Endometrium (tissue), 2 donors: ENCODE results near the gene NSUN5.
"Not testable (repeated sequence)": the region's sequence is repeated elsewhere in the genome, so short reads cannot be mapped to it uniquely, and the experiment has no call there.

Experiments used
- FAIRE-seq: peaks from 2 replicates; lab custom pipeline; 2012; peaks lifted over from hg19 to GRCh38; lab: Jason Lieb, UNC
- donor health status: control.
- donor health status: control.

Gene NSUN5

DNA sequence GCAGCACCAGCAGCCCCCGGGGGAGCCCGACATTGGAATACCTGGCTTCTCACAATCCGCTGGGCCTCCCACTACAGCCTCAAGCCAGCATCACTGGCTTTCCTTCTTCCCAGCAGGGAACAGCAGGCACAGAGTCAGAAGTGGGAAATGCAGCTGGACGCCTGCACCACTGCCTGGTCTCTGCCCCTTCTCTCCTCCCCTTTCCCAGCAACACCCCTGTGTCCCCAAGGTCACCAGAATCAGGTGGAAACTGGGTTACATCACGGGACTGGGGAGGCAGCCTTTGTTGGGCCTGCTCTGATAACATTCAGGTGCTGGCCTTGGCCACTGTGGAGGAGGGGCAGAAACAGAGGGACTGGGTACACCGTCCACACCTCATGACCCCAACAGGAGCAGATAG lies 16.8 kb upstream of the NSUN5 start:
- not testable (repeated sequence) for FAIRE-seq

DNA sequence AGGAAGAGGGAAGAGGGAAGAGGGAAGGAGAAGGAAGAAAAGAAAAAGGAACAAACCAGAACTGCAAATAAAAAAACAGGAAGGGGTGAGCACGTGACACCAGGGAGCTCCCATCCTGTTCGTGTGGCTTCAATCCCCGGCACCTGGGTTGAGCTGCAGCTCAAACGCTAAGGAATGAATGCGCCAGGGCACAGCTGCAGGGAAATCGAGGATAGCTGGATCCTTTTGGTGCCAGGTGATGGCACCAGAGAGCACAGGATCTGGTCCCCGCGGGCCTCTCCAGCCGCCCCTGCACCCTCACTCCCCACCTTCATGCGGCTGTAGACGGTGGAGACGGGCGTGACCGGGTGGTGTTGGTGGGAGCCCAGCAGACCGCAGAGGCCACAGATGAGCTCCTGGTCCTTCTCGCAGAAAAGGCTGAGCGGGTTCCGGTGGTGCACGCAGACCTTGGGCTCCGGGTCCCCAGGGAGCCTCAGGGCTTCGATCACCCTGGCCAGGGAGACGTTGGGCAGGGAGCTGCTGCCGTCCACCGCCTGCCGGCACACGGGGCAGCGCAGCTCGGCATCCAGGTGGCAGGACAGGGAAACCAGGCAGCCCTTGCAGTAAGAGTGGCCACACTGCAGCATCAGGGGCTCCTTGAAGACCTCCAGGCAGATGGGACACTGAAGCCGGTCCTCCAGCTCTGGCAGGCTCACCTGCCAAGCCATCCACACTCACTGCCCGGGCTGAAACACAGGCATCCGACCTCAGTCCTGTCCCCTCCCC lies 15.6 kb upstream of the NSUN5 start:
- not testable (repeated sequence) for FAIRE-seq

DNA sequence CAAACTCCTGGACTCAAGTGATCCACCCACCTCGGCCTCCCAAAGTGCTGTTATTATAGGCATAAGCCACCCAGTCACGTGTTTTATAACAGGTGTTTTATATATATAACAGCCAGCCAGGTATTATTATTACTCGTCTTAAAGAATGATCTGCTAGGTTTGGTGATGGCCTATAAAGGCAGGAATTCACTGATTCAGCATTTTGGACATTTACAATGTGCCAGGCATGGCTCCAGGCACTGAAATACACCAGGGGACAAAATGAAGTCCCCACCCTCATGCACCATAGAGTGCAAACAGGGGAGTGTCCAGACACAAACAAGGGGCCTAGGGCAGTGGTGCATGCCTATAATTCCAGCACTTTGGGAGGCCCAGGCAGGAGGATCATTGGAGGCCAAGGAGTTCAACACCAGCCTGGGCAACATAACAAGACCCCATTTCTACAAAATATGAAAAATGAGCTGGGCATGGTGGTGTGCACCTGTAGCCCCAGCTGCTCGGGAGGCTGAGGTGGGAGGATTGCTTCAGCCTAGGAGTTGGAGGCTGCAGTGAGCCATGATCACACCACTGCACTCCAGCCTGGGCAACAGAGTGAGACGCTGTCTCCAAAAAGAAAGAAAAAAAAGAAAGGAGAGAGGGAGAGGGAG lies 14.9 kb upstream of the NSUN5 start:
- not testable (repeated sequence) for FAIRE-seq

DNA sequence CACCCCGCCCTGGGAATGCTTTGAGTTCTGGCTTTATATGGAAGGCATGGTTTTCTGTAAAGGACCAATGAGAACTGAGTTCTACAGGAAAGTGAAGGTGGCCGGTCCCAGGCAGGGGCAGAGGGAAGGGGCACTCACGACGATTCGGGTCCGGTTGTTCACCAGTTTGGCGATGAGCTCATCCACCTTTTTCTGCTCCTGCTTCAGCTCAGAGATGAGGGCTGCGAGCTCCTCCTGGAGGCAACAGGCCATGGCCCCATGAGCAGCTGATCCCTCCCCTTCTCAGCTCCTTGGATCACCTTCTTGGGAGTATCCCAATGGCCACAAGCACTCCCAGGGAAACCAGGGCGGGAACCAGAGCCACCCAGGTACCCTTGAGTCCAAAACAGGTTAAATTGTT lies 11.4 kb upstream of the NSUN5 start:
- FAIRE-seq, result not testable (repeated sequence)

DNA sequence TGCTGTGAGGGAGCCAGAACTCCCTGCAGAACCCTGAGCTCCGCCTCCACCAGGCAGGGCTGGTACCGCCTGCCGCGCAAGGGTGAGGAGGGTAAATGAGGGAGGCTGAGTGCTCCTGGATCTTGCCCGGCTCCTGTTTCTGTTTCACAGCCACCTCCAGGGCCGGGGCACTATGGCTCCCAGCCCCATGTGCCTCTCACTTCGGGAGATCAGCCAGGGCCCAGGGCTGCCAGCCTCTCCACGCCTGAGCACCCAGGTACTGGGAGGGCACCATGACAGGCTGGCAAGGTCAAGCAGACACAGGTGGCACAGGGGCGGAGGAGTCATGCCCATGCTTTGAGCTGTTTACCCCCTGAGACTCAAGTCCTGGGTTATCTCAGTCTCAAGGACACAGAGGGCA lies 10.9 kb upstream of the NSUN5 start:
- FAIRE-seq, result not testable (repeated sequence)

DNA sequence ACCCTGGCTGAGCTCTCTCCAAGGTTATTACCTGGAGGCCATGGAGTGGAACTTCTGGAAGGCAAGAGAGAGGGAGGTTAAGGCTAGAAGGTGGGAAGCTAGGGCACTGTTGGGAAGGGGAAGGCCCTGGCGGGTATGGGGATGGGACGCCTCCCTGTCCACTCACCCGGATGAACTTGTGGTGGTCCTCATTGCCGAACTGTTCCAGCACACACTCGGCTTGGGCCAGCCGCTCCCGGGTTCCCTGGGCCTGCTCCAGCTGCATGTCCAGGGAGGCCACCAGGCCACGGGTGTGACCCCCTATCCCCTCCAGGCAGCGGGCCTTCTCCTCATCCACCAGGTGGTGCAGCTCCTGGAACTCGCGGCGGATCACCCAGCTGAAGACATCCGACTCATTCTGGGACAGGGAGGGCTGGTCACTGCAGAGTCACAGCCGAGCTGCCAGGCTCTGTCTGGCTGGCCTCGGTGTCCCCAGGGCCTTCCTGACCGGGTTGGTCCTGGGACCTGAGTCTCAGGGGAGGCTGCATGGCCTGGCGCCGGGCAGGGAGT lies 10.1 kb upstream of the NSUN5 start:
- FAIRE-seq, result not testable (repeated sequence)

DNA sequence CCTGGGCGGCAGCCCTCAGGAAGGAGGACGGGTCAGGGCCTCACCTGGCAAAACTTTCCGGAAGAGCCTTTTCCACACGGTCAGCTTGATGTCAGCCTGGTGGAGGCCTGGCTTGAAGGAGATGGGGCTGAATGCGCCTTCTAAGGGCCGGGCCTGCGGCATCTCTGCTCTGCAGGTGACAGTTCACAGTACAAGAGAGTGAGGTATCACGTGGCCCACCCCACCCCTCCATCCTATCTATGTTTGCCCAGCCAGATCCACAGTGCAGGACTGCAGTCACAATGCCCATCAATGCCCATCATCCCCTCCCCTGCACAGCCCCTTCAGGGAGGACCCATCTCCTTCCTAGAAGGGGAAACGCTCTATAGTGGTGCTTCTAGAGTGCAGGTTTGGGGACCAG lies 7.9 kb upstream of the NSUN5 start:
- no peak for FAIRE-seq

DNA sequence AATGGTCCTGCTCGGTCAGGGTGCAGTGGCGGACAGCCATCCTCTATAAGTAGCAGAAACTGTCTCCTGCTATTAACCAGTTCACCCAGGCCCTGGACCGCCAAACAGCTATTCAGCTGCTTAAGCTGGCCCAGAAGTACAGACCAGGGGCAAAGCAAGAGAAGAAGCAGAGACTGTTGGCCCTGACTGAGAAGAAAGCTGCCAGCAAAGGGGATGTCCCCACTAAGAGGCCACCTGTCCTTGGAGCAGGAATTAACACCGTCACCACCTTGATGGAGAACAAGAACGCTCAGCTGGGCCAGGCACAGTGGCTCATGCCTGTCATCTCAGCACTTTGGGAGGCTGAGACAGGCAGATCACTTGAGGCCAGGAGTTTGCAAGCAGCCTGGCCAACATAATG lies 5.6 kb upstream of the NSUN5 start:
- FAIRE-seq, result no peak

DNA sequence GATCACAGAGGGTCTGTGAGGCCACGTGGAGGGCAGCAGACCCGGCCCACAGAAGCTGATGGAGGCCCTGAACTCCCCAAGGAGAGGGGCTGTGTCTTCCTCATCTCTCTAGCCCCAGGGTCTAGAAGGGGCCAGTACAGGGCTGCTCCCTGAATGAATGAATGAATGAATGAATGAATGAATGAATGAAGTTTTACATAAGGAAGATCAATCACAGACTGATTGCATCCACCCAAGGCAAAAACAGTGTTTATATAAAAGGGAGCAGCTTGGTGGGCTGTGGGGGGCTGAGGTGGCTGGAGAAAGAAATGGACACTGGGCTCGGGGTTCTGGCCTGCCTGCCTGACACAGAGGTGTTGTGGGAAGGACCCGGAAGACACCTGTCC lies 4.9 kb upstream of the NSUN5 start:
- no peak for FAIRE-seq

DNA sequence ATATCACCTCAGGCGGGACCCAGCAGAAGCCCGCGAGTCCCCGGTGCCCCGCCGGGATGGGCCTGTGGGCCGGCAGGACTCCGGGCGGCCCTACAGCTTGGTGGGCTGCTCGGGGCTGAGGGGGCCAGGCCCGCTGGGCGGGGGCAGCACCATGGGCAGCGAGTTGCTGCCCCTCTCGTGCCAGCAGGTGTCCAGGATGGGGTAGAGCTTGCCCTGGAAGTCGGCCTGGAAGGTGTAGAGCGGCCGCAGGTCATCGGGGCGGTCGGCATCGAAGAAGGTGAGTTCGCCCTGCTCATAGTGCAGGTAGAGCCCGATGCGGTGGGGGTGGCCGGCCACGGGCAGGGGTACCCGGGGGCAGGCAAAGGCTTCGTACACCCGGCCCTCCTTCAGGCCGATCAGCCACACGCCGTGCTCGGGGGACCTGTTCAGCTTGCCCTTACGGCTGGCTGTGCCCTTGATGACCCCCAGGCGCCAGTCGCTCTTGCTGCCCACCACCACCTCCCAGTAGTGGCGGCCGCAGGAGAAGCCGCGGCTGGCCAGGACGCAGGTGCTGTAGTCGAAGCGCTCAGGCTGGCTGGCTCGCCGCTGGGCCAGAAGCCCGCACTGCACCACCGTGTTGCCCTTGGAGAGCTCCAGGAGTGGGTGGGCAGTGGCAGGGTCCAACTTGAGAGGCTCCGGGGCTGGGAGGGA lies 4.3 kb upstream of the NSUN5 start:
- FAIRE-seq, result no peak

DNA sequence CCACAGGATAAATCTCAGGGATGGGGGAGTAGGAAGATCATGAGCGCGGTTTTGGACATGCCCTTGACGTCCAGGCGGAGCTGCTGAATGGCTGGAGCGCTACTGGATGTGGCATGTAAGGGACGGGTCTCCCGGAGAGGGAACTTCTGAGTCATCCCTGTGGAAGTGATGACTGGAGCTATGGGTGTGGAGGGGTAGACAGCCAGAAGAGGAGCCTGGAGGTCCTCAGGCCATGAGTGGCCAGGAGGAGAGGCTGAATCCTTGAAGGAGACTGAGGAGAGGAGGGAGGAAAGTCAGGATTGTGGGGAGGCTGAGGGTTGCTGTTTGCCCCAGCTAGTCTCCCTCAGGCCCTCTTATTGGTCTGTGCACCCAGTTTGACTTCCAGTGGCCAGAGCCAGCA lies 2.8 kb upstream of the NSUN5 start:
- FAIRE-seq, result not testable (repeated sequence)

DNA sequence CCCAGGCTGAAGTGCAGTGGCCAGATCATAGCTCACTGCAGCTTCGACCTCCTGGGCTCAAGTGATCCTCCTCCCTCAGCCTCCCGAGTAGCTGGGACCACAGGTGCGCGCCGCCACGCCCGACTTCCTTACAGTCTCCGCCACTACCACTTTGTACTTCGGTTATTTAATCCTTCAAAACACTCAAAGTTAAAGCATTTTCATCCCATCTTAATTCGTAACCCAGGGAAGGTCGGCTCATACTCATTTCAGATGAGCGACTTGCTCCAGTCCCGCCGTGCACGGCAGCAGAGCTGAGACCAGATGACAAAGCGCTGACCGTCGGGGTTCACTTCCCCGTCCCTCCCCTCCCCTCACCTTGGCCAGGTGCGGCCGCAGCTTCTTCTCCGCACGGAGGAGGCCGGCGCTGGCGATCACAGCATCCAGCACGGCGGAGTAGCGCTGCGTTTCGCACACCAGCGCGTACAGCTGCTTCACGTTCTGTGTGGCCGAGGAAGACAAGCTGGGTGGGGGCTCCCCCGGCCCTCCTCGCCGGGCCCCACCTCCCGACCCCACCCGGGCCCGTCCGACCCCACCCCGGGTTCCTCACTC lies 457 bp downstream of the NSUN5 start:
- FAIRE-seq, result no peak

DNA sequence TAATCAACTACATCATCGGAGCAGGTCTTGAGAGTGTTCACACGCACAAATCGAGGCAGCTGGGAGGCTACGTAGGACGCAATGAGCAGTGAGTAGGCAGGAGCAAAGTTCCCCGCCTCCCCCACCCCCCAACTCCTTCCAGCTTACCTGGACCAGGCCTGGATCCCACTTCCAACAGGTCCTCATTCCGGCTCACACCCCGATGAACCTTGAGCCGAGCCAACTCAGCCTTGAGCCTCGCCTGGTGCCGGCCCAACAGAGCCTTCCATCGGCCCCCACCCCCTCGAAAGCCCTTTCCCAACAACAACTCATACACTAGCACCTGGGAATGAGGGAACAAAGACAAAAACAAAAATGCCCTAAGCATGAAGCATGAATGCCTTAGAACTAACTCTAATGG lies 1.2 kb downstream of the NSUN5 start:
- FAIRE-seq, result no peak

DNA sequence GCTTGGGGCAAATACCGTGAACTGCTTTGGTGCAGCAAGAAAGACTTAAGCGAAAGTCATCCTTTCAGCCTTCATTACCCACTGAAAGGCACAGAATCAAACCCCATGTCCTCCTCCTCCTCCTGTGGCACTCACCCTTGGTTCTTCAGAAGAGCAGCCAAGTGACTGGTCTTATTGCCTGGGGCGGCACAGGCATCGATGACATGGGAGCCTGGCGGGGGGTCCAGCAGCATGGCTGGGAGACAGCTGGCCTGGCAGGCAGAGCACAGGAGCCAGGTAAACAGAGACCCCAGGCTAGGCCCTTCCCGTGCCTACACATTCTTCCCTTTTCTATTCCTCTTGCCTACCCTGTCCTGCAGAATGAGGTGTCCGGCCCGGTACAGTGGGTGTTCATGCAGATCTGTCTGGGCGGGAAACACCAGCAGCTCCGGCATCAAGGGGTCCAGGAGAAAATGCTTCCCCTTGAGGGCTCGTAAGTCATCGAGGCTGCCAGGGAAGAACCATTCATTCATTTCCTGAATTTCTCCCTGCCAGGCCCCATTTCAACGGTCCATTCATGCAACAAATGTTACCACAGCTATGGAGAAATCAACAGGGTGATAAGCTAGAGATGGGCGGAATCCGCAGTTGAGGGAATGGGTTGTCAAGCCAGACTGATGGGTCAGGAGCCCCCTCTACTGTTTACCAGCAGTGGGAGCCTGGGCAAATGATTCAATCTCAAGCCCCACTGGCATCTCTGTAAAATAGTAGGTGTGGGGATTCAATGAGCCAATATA lies 3.8 kb downstream of the NSUN5 start:
- FAIRE-seq, result not testable (repeated sequence)

DNA sequence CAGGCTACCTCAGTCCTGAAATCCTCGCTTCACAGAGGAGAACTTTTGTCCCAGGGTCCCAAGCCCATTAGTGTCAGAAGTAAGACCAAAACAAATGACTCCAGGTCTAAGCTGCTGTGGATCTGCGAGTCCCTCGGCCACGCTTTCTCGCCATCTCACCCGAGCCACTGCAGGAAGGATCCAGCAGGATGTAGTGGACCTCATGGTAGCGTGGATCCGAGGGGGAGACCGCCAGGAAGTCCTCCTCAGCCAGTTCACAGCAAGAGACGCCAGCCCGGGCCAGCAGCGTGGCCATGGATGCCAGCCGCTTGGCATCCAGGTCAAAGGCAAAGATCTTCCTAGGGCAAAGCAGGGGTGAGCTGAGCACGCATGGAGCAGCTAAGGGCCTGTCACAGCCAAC lies 4.6 kb downstream of the NSUN5 start:
- no peak for FAIRE-seq

DNA sequence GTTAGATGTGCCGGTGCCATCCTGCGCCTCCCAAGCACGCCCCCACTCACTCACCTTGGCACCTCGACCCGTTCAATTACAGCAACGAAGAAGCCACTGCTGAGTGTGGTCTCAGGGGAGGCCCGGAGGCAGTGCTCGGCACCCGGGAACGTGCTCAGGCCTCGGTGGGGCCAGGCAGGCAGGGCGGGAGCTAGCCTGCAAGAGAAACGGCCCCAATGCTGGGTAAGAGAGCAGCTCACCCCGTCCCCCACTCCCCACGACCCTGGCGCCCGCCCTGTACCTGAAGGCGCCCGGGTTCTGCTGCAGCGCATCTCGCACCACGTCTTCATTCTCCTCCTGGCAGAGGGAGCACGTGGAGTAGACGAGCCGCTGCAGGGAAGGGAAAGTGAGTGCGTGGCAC lies 5.1 kb downstream of the NSUN5 start:
- FAIRE-seq, result no peak

DNA sequence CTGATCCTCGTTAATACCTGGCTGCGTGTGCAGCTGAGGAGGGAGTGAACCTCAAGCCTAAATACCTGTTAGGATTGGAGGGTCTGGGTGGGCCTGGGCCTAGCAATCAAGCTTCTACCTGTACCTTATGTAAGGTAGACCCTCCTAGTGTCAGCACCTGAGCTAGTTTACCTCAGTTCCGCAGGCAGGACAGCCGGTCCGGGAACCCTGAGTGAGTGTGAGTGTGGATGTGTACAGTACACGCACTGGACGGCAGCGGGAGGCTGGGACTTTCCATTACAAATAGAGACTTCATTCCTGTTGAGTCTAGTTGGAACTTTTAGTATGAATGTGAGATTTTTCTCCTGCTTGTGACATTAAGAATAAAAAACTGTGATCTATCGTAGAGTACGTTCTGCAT lies 5.8 kb downstream of the NSUN5 start:
- not testable (repeated sequence) for FAIRE-seq

DNA sequence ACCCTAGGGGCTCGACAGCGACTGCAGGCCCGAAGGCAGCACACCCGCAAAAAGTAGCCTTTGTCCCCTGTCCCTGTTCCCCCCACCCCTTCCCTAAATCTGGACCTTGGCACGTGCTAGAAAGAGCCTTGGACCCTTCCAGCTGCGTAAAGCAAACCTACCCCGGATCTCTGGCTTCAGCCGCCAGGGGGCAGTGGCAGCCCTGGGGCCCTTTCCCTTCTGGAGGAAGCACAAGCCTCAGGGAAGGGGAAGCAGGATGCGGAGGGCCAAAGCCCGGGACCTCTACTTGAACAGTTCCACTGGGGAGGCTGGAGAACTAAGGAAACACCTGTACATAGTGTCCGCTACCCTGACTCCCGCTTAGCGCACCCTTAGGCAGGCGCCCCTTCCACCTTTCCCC lies 7.5 kb downstream of the NSUN5 start:
- FAIRE-seq, result not testable (repeated sequence)

DNA sequence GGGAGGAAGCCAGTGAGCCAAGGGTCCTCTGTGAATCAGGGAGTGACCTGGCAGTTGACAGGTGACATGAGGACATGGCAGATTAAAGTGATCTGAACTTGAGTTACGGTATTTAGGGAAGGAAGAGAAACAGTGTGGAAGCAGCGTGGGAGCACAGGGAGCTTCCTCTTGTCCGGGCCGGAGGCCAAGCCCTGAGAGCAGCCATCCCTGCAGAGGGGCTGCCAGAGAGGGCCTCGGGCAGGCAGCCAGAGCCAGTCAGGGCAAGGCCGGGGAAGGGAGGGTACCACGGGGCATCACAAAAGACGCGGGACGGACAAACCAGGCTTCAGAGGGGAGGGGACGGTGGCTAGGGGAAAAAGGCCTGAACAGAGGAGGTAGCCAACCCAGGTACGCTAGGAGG lies 8.8 kb downstream of the NSUN5 start:
- FAIRE-seq, result not testable (repeated sequence)

DNA sequence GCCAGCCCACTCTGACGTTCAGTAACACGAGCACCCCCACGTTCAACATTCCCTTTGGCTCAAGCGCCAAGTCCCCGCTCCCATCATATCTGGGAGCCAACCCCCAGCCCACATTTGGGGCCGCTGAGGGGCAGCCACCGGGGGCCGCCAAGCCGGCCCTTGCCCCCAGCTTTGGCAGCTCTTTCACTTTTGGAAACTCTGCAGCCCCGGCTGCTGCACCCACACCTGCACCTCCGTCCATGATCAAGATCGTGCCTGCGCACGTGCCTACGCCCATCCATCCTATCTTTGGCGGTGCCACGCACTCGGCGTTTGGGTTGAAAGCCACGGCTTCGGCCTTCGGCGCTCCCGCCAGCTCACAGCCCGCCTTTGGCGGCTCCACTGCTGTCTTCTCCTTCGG lies 10.9 kb downstream of the NSUN5 start:
- FAIRE-seq, result not testable (repeated sequence)

DNA sequence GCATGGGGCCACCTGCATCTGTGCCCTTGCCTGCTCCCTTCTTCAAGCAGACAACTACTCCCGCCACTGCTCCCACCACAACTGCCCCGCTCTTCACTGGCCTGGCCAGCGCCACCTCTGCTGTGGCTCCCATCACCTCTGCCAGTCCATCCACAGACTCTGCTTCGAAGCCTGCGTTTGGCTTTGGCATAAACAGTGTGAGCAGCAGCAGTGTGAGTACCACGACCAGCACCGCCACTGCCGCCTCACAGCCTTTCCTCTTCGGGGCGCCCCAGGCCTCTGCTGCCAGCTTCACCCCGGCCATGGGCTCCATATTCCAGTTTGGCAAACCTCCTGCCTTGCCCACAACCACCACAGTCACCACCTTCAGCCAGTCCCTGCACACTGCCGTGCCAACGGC lies 11.4 kb downstream of the NSUN5 start:
- FAIRE-seq, result not testable (repeated sequence)

DNA sequence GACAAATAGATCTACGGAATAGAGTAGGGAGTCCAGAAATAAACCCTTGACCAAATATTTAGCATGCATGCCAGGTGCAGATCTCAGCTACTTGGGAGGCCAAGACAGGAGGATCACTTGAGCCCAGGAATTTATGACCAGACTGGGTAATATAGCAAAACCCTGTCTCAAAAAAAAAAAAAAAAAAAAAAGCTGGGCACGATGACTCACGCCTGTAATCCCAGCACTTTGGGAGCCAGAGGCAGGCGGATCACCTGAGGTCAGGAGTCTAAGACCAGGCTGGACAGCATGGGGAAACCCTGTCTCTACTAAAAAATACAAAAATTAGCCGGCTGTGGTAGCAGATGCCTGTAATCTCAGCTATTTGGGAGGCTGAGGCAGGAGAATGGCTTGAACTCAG lies 31.4 kb downstream of the NSUN5 start:
- not testable (repeated sequence) for FAIRE-seq
